HG02840 (cell line): Measurements from ENCODE around the gene TSHZ2.

Source experiments
- ATAC-seq: cut with Tn5 transposase; IDR thresholded peaks from one replicate; pipeline ENCODE4 v1.9.1; 2021; ENCODE audit warnings: mild to moderate bottlenecking, moderate library complexity, moderate number of reproducible peaks; ENCODE audit not compliant: unreplicated experiment, low FRiP score

Gene TSHZ2

DNA sequence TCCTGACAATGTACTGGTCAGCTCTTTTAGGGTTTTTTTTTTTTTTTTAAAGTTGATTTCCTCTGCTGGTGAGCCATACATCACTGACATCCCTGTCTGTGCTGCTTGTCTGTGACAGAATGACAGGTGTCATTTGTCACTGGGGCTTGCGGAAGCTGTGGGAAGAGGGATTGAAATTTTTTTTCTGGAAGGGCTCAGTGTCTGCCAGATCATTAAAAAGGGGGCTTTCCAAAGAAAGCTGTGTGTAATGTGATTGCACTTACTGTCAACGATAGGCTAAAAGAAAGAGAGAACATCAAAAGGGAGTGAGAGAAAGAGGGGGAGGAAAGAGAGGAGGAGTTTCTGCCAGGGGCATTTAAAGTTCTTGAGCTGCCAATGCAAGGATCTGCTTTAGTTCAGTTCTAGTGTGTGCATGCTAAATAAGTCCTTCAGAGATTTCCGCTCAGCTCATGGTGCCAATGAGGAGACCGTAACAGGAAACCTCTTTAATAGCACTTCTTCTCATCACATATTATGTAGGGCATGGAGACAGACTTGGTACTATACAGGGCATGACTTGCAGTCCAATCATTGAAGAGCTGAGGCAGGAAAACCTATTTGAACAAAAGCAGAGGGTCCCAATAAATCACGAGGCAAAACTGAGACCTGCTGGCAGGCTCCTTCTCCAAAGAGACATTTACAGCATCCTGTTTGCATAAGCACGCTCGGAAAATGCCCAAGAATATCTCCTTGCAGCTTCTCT, 177.2 kb downstream of the TSHZ2 start:
- ATAC-seq, result no peak

DNA sequence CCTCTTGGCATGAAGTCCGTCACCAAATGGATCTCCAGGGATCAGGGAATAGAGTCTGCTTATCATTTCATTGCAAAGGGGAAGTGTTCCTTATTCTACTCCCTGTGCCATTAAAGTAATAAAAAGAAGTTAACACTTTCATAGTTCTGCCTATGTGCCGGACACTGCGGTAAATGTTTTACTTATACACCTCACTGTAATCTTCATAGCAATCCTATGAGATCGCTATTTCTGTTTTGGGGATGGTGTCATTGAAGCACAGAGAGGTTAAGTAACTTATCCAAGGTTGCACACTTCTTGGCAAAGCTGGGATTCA, 177.7 kb downstream of the TSHZ2 start:
- no peak for ATAC-seq

- ATAC-seq, result no peak
Measured at GRCh38 chr20:53150532-53150931, 178.4 kb downstream of the TSHZ2 start.

- no peak for ATAC-seq
Measured at GRCh38 chr20:53152228-53152627, 180.1 kb downstream of the TSHZ2 start.

DNA sequence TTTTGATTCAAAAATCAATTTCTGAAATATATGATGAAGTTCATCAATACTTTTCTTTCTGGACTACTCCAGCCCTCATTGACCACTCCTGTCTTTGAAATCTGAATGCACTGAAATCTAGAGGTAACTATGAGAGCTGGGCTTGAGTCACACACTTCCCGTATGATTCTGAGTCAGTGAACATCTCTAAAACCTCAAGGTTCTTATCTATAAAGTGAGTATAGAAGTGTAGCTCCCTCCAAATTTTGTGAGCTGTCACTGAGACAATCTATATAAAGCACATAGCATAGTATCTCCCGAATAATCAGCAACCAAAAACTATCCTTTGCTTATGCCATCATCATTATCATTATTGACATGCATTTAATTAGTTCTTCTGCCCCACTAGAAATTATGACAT, 182.4 kb downstream of the TSHZ2 start:
- no peak for ATAC-seq

- no peak for ATAC-seq
Measured at GRCh38 chr20:53157443-53158408, 185.6 kb downstream of the TSHZ2 start.

DNA sequence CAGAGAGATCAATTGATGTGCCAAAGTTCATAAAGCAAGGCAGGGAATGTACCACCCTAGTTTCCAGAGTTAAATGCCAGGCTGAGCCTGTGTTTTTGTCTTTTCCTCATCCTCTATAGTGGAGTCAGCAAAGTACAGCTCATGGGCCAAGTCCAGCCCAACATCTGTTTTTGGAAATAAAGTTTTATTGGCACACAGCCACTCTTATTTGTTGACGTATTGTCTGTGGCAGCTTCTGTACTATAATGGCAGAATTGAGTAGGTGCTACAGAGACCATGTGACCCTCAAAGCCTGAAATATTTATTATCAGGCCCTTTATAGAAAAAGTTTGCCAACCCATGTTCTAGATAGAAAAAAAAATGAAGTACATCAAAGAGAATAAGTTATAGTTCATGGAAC, 187.0 kb downstream of the TSHZ2 start:
- ATAC-seq, result no peak

DNA sequence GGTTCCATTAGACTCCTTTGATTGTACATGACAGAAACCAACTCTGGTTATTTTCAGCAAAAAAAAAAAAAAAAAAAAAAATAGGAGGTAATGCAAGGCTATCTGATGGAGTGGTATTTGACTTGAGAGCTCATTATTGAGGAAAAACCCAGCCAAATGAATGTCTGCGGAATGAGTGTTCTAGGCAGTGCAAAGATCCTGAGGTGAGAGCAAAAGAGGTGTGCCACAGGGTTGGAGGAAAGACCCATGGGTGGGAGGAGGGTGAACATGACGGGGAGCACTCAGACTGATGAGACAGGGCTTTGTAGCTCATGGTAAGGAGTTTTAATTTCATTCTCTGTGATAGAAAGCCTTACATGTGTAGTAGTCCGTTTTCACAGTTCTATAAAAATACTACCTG, 188.9 kb downstream of the TSHZ2 start:
- ATAC-seq, result no peak

DNA sequence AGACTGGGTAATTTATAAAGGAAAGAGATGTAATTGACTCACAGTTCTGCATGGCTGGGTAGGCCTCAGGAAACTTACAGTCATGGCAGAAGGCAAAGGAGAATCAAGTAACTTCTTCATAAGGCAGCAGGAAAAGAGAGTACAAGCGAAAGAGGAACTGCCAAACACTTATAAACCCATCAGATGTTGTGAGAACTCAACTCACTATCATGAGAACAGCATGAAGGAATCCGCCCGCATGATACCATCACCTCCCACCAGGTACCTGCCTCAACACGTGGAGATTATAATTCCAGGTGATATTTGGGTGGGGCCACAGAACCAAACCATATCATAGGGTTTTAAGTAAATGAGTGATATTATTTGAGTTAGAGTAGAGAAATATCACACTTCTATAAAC, 189.3 kb downstream of the TSHZ2 start:
- no peak for ATAC-seq

- ATAC-seq, result no peak
Measured at GRCh38 chr20:53162251-53162835, 190.2 kb downstream of the TSHZ2 start.

DNA sequence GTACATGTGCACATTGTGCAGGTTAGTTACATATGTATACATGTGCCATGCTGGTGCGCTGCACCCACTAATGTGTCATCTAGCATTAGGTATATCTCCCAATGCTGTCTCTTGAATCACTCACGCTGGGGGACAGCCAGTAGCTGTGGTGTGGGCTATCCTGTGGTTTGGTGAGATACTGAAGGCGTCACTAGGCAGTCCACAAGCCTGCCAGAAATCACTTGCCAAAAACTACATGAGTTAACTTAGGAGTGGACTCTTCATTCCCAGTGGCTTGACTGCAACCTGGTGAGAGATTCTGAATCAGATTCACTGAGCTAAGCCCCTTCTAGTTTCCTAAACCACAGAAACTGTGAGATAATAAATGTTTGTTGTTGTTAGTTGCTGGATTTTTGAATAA, 191.3 kb downstream of the TSHZ2 start:
- no peak for ATAC-seq

DNA sequence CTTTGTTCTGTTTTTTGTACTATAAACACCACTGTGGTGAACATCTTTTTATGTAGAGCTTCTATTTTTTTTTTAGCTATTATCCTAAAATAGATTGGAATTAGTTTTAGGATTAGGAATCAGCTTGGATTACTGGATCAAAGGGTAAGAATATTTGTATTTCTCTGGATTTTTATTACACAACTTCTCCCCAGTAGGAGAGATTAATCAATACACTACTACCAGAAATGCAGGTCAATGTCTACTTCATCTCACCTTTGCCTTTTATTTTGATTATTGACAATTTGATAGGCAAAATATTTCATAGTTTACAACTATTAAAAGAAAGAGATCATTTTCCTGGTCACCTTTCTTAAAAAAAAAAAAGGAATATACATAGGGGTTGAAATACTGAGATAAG, 191.9 kb downstream of the TSHZ2 start:
- ATAC-seq, result no peak

GRCh38 chr20:53165452-53165851, 193.3 kb downstream of the TSHZ2 start:
- ATAC-seq, result no peak

- no peak for ATAC-seq
Measured at GRCh38 chr20:53168491-53168890, 196.3 kb downstream of the TSHZ2 start.

- no peak for ATAC-seq
Measured at GRCh38 chr20:53170196-53170595, 198.0 kb downstream of the TSHZ2 start.

GRCh38 chr20:53171065-53171464, 198.9 kb downstream of the TSHZ2 start:
- no peak for ATAC-seq

DNA sequence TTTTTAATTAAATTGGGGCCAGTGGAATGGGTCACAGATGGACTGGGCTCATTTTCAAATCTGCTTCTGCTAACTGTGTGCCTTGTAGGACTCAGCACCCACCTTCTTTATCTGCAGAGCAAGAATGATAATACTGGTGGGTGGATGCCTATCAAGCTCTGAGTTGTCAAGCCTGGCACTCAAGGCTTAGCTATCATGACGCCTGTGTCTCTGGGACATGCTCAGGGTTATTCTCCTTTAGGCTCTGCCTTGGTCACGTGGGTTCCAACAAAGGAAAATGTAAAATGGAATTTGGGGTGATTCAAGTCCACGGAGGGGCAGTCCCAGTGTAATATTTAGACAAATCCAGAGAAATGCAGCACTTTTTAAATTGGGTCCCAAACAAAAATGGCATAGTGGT, 202.3 kb downstream of the TSHZ2 start:
- no peak for ATAC-seq

GRCh38 chr20:53175135-53175780, 203.1 kb downstream of the TSHZ2 start:
- ATAC-seq, result no peak

- no peak for ATAC-seq
Measured at GRCh38 chr20:53176134-53176533, 204.0 kb downstream of the TSHZ2 start.

- no peak for ATAC-seq
Measured at GRCh38 chr20:53177687-53178086, 205.5 kb downstream of the TSHZ2 start.

DNA sequence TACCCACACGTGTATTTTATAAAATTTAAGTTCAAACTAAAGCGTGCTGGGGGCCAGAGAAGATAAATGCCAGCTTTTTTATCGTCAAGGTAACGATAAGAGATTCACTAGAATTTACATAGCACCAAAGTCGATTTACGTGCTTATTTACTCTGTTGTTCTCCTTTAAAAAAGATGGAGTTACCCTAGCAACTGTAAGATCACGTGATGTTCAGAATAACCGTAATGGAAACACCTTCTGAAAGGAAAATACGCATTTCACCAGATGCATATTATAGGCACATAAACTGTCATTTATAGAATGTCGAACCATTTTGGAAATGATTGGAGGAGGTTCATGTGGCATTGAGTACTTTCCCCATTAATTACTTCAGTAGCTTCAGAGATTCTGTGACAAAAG, 207.6 kb downstream of the TSHZ2 start:
- no peak for ATAC-seq
